ENCODE results near the gene CASQ1. TPM values are rescaled to one million over a fixed set of nuclear protein-coding genes. Genes with fewer than 3 reads are reported as not detected.
A peak's percentile ranks its signal among the peaks of the same experiment; 100 is the strongest.

Gene CASQ1
- total RNA-seq, 1 donor from 2014 or later = 39.2 TPM

DNA sequence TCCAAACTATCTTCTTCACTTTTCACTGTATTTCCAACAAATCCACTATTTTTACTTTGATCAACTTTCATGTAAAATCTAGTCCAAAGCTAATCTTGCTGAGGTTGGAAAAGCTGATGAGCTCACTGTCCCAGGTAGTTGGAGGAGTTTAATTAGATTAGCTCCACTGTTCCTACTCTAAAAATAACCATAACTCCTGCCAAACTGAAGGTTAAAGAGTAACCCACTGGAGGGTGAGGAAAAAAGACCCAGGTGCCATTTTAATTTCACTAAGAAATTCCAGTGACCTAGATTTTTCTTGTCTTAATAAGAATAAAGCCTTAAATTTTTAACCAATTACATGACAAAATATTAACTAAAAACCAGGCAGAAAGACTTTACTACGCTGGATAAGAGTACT lies 56.7 kb downstream of the CASQ1 start:
- H3K27ac ChIP-seq (replicated peaks) = peak overlapping the region; percentile 71
- no peak overlapping the region for H3K4me3 ChIP-seq
- intact Hi-C loops (cut with micrococcal nuclease) = no loop called here
- peaks cover 79% of the 10 kb centered on the region for H3K4me1 ChIP-seq
- TF ChIP-seq, protein P1, sequence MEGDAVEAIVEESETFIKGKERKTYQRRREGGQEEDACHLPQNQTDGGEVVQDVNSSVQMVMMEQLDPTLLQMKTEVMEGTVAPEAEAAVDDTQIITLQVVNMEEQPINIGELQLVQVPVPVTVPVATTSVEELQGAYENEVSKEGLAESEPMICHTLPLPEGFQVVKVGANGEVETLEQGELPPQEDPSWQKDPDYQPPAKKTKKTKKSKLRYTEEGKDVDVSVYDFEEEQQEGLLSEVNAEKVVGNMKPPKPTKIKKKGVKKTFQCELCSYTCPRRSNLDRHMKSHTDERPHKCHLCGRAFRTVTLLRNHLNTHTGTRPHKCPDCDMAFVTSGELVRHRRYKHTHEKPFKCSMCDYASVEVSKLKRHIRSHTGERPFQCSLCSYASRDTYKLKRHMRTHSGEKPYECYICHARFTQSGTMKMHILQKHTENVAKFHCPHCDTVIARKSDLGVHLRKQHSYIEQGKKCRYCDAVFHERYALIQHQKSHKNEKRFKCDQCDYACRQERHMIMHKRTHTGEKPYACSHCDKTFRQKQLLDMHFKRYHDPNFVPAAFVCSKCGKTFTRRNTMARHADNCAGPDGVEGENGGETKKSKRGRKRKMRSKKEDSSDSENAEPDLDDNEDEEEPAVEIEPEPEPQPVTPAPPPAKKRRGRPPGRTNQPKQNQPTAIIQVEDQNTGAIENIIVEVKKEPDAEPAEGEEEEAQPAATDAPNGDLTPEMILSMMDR (IDR thresholded peaks at IDR 0.05; ENCODE audit: borderline replicate concordance) = no peak
- no peak for DNase-seq
- peaks cover 5% of the 10 kb centered on the region for H3K36me3 ChIP-seq
- no peaks in the 10 kb centered on the region for H3K9me3 ChIP-seq (replicated peaks)
- no peaks in the 10 kb centered on the region for H3K27me3 ChIP-seq (ENCODE audit: low read depth)

DNA sequence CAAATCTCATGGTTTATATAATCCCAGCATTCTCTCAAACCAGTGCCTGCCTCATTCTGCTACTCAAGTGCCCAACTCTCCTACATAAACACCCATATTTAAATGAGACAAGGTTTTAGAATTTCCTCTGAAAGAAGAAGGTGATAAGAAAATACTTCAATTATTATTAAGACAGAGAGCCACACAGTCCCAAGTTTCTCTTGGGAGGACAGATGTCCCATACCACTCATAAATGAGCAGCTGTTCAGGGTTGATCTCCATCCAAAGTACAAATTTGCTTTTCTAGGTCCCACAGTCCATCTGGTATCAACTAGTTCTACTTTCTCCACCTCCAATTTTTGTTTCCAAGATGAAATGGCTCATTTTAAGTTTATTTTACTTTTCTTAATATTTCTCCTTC lies 60.6 kb downstream of the CASQ1 start:
- TF ChIP-seq, protein P1 (IDR thresholded peaks at IDR 0.05; ENCODE audit: borderline replicate concordance) = no peak
- Histone ChIP-seq H3K27ac (replicated peaks) (peak overlapping the region; percentile 56), H3K9me3 (replicated peaks) (no peaks in the 10 kb centered on the region), H3K27me3 (ENCODE audit: low read depth) (no peaks in the 10 kb centered on the region), H3K4me1 (peaks cover 62% of the 10 kb centered on the region), H3K4me3 (no peak overlapping the region), H3K36me3 (peaks cover 14% of the 10 kb centered on the region)
- intact Hi-C loops (cut with micrococcal nuclease) = loop anchor here (10.0 kb wide), 1 partner anchor 56 kb away; the partner anchor contains the start of gene CASQ1
- no peak for DNase-seq

Other genes starting within 250 kb of the CASQ1 start
- 0.25 TPM for gene IGSF9, start 245.0 kb upstream of the CASQ1 start, total RNA-seq
- gene SLAMF9, start 236.3 kb upstream of the CASQ1 start, total RNA-seq = not detected
- gene PIGM, start 158.6 kb upstream of the CASQ1 start, total RNA-seq = 2.5 TPM
- not detected for gene KCNJ10, start 120.4 kb upstream of the CASQ1 start, total RNA-seq
- 0.05 TPM for gene KCNJ9, start 109.0 kb upstream of the CASQ1 start, total RNA-seq
- 18.2 TPM for gene IGSF8, start 92.0 kb upstream of the CASQ1 start, total RNA-seq
- 401 TPM for gene ATP1A2, start 74.8 kb upstream of the CASQ1 start, total RNA-seq
- 0.11 TPM for gene ATP1A4, start 39.0 kb upstream of the CASQ1 start, total RNA-seq
- 280 TPM for gene PEA15, start 14.8 kb downstream of the CASQ1 start, total RNA-seq
- gene DCAF8, start 72.0 kb downstream of the CASQ1 start, total RNA-seq = 162 TPM
- gene PEX19, start 94.6 kb downstream of the CASQ1 start, total RNA-seq = 97.6 TPM
- 90.4 TPM for gene COPA, start 152.7 kb downstream of the CASQ1 start, total RNA-seq
- 53.6 TPM for gene NCSTN, start 152.8 kb downstream of the CASQ1 start, total RNA-seq
- not detected for gene NHLH1, start 176.5 kb downstream of the CASQ1 start, total RNA-seq
- gene VANGL2, start 210.0 kb downstream of the CASQ1 start, total RNA-seq = 2.1 TPM